NCI-H1417 (cell line): ENCODE data around the gene CD93.
A peak's percentile ranks its signal among the peaks of the same experiment; 100 is the strongest.

Experiments used
- DNase-seq, 3 experiments: peaks; one replicate each; lab custom pipeline; 2025; lab: John Stamatoyannopoulos, UW

CD93 gene

DNA sequence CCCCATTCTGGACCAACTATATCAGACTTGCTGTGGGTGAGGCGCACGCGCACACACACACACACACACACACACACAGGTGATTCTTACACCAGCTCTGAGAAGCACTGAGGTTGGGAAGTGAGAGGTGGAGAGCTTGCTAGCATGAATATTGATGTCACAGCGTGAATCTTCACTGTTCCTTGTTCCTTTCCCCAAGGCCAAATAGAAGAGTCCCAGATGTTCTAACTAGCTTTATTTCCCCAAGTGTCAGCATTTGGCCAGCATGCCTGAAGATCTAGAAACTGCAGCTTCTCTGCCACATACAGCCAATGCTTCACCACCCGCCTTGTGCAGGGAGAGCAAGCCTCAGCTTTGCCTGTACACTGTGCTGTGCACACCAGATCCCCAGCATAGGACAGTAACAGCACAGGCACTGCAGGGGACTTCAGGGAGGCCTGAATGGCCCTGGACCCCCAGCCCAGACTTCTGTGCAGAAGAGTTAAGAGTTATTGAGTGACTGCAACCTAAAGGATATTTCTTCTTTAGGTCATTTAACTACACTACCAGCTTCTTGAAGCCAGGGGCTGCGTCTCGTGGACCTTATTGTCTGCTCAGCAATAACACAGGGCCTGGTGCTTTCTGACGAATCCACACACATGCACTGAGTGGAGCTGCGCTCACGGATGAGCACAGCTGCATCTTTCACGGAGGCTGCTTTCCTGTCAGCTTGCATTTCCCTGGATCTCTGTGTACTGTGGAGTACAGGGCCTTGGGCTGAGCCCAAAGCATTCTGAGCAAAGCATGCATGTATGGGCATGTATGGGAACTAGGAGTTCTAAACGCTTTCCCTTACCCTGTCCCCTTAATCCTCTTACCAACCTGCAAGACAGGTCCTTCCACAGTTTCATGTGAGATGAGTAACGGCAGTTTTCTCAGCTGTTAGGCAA, 13.9 kb upstream of the CD93 start:
- DNase-seq, result peak in 2 of 3 experiments; percentile 18 to 43

GRCh38 chr20:23097636-23098580, 11.8 kb upstream of the CD93 start:
- DNase-seq, result no peak

DNA sequence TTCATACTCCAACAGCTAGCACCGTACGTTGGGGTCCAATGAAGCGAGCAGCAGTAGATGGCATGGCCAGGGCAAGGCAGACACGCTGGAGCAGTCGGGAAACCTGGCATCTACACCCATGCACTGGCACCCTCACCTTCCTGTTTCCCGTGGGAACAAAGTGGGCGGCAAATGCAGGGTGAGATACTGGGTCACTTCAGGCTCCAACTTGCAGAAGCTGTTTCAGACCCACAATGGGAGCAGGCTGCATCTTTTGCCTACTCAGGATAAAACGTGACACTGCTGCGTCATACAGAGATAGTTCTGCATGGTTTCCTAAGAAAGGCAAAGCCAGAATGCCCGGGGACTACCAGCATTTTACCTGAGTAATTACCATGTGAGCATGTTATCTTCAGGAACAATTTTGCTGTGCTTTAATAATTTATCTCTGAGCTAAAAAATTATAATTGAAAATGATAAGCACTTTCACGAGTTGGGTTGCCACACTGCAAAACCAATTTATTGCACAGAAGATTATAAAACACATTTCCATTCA, 10.9 kb upstream of the CD93 start:
- no peak for DNase-seq

GRCh38 chr20:23096097-23096496, 10.0 kb upstream of the CD93 start:
- DNase-seq, result no peak

- no peak for DNase-seq
Measured at GRCh38 chr20:23095499-23095898, 9.4 kb upstream of the CD93 start.

DNA sequence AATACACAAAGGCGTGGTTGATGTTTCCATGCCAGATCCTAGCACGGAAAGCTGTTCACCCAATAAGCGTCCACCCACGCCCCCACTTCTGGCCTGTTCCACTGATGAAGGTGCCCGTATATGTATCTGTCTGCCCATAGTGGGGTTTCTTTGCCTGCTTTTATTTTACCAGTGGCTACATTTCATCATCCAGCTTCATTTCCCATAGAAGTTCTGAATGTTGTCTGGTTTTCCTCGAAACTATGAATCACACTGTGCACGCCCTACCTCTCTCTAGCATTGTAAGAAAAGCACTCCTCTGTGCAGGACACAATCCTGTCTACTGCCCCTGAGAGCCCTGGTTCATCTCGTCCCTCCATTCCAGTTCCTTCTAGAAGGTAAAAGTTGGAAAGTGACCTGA, 8.8 kb upstream of the CD93 start:
- no peak for DNase-seq

DNA sequence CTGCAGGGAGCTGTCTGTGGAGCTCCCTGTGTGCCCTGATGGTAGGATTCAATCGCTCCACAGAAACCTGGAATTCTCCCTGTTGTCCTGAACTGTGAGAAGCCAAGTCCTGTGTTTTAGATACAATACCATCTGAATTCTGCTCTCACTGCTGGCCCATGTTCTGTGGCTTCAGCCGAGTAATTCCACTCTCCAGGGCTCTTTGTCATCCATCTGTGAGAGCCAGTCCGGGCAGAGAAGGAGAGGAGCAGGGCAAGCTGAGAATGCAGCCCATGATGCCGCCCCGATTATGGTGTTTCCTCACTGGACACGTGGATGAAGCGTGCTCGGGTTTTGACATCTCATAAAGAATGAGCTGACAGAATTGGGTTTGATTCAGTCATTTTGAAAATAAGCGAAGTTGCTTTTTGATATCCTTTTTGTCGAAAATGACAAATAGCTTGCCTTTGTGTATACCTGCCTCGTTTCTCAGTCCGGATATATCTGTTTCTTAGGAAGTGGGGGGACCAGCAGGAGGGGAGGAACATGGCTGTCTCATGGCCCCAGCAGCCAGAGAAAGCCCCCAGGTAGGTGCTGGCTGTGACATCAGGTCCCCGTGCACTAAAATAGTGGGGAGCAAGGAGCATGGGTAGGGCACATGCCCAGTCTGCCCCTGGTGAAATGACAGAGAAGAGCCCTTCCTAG, 8.2 kb upstream of the CD93 start:
- no peak for DNase-seq

- DNase-seq, result no peak
Measured at GRCh38 chr20:23093613-23094012, 7.5 kb upstream of the CD93 start.

DNA sequence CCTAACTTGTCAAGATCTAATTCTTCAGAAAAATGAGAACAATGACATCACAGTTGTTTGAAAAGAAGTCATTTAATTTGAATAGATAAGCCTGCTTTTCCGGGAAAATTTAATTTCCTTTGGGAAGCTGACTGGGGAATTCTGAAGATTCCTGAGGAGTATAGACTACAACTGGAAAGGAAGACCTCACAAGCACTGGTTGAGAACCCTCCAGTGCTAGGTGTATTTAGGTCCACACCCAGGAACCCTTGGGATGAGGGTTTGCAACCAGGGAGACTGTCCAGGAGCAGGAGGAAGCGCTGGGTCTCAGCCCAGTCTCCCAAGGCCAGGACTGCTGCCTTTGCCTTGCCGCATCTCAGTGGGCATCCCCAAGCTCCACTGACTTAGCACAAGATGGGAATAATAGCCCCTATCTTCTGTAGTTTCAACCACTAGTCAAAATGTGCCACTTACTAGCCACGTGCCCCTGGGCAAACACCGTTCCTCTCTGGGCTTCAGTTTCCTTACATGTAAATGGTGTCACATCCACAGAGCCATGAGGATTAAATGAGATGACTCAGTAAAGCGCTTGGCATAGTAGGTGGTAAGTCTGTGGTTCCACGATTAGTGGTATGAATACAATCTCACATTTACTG, 6.9 kb upstream of the CD93 start:
- DNase-seq, result no peak

DNA sequence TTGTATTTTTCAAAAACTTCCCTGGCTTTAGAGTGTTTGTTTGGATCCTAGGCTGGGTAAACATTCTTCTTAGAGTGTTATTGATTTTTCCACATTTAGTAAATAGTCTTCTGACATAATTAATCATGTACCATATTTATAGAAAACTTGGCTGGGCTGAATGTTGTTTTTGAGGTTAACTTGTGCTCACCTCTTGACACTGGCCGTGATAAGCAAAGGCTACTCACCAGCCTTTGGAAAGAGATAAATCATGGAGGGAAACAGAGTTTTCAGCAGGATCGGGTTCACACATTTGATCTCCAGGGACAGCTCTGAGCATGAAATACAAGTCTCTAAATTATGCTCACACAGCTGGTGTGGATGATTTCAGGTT, 6.2 kb upstream of the CD93 start:
- DNase-seq, result peak in 2 of 3 experiments; percentile 45 to 73

DNA sequence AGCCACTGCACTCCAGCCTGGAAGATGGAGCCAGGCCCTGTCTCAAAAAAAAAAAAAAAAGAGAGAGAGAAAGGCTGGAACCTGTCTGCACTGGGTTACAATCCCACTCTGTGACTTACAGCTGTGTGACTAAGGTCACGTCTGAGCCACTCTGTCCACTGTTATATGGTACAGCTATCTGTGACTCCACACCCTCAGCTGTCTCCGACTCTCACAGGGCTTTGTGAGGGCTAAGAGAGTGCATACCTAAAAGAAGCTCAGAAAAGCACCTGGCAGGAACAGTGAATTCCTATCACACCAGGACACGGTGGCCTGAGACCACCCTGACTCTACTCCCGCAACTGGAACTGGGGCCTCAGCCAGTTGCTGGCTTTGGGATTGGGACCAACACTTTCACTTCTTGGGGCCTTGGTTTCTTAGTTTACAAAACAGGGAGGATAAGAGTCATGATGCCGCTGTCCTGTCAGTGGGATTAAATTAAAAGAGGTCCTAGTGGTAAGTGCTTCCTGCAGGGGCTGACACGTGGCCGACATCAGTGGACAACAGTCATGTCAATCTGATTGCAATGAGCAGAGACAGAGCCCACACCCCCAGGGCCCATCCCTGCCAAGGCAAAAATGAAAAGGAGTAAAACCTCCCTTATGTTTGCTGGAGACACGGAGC, 5.7 kb upstream of the CD93 start:
- no peak for DNase-seq

GRCh38 chr20:23090878-23091277, 4.8 kb upstream of the CD93 start:
- no peak for DNase-seq

GRCh38 chr20:23090147-23090546, 4.0 kb upstream of the CD93 start:
- DNase-seq, result no peak

GRCh38 chr20:23088866-23089265, 2.7 kb upstream of the CD93 start:
- no peak for DNase-seq

- no peak for DNase-seq
Measured at GRCh38 chr20:23087587-23088251, 1.6 kb upstream of the CD93 start.

GRCh38 chr20:23086931-23087411, 847 bp upstream of the CD93 start:
- DNase-seq, result no peak

DNA sequence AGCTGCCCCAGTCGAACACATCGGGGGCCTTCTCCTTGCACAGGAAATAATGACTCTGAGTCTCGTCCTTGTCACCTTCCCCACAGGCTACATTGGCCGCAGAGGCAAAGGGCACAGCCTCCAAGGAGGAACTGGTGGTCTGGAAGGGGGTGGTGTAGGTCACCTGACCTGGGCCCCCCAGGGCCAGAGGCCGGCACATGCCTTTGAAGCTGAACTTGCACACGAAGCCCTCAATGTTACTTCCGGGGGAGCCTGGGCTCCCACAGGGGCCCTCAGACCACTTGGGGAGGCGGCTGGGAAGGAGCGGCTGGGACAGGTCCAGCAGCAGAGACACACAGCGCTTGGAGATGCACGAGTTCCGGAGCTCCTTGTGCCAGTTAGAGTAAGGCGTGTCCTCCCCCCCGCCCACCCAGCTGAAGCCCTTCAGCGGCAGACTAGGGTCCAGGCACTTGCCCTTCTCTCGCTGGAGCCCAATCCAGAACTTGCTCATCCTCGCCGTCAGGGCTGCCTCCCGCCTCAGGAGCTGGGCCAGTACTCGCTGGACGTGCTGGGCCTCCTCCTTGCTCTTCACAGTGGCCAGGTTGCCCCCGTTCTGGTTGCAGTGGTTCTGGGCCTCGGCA, 578 bp downstream of the CD93 start:
- DNase-seq, result no peak

GRCh38 chr20:23084845-23085365, 1.2 kb downstream of the CD93 start:
- no peak for DNase-seq

DNA sequence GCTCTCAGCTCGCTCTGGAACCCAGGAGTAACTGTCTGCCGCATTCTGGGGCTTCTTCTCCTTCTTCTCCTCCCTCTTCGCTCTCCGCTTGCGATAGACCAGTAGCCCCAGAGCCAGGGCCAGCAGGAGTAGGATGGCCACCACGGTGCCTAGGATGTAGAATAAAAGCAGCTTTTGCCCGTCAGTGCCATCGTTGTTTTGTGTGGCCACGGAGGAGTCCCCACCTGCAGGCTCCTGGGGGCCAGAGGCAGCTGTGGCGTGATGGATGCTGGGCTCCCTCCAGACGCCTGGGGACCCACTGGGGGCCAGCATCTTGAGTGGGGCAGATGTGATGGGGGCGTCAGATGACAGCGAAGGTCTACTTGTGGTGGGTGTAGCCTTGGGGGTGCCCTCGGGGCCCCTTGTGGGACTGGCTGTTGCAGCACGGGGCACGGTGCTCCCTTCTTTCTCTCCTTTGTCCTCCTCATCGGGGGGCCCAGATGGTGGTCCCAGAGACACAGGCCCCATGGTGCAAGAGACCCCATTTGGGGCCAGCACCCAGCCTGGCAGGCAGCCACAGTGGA, 1.8 kb downstream of the CD93 start:
- no peak for DNase-seq
